ENCODE data around the gene ZNF672. TPM values are rescaled to one million over a fixed set of nuclear protein-coding genes. Genes with fewer than 3 reads are reported as not detected.
A peak's percentile ranks its signal among the peaks of the same experiment; 100 is the strongest.

ZNF672 gene
- total and polyA plus RNA-seq, 2 of the 13 experiments (the other 11 are each of a cell fraction or from before 2014, with no cell fraction given), result 17.2 to 22.9 TPM

DNA sequence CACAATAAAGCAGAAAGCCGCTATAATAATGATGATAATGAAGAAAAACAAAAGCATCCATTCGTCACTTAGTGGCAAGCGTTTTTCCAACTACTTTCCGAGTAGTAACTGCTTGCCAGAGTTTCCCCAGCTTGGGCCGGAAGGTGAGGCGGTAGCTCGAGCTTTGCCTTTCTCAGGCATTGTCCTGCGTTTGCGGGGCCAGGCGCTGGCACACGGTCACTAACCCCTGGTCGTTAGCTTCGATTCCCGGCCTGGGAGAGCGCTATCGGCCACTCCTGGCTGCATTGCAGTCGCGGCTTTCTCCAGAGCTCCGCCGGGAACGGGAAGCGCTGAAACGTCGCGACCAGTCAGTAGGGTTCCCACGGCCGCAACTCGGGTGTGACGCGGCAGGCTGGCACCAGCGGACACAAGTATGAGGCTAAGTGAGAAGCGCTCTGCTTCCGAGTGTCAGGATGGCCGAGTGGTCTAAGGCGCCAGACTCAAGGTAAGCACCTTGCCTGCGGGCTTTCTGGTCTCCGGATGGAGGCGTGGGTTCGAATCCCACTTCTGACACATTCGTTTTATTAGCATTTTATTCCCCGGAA is 35.5 kb downstream of the ZNF672 start (continued):
- TF ChIP-seq KAT7 (CRISPR knock-in tag; IDR thresholded peaks at IDR 0.05; ENCODE audit: borderline replicate concordance), result no peak; the same call in 1 of the 2 replicates
- TF ChIP-seq SCMH1 (CRISPR knock-in tag; IDR thresholded peaks at IDR 0.05; ENCODE audit: borderline replicate concordance), result no peak
- TF ChIP-seq NONO (IDR thresholded peaks at IDR 0.05), result no peak
- peak; percentile 82; the same call in 1 of the 2 replicates for TF ChIP-seq NONO (CRISPR knock-in tag; conservative IDR thresholded peaks at IDR 0.05)
- TF ChIP-seq ZFP82 (CRISPR knock-in tag; IDR thresholded peaks at IDR 0.05; ENCODE audit: borderline replicate concordance), result no peak
- TF ChIP-seq, protein P1, sequence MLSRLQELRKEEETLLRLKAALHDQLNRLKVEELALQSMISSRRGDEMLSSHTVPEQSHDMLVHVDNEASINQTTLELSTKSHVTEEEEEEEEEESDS (CRISPR knock-in tag; IDR thresholded peaks at IDR 0.05; ENCODE audit: borderline replicate concordance), result 0 out of 2 replicates have a peak, but pooled peaks have one; percentile 5
- TF ChIP-seq SIX1 (CRISPR knock-in tag; IDR thresholded peaks at IDR 0.05; ENCODE audit: borderline replicate concordance), result 0 out of 2 replicates have a peak, but pooled peaks have one; percentile 7
- TF ChIP-seq, protein P2, sequence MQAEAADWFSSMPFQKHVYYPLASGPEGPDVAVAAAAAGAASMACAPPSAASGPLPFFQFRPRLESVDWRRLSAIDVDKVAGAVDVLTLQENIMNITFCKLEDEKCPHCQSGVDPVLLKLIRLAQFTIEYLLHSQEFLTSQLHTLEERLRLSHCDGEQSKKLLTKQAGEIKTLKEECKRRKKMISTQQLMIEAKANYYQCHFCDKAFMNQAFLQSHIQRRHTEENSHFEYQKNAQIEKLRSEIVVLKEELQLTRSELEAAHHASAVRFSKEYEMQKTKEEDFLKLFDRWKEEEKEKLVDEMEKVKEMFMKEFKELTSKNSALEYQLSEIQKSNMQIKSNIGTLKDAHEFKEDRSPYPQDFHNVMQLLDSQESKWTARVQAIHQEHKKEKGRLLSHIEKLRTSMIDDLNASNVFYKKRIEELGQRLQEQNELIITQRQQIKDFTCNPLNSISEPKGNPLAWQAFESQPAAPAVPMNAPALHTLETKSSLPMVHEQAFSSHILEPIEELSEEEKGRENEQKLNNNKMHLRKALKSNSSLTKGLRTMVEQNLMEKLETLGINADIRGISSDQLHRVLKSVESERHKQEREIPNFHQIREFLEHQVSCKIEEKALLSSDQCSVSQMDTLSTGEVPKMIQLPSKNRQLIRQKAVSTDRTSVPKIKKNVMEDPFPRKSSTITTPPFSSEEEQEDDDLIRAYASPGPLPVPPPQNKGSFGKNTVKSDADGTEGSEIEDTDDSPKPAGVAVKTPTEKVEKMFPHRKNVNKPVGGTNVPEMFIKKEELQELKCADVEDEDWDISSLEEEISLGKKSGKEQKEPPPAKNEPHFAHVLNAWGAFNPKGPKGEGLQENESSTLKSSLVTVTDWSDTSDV (CRISPR knock-in tag; IDR thresholded peaks at IDR 0.05), result no peak
- TF ChIP-seq ZNF557 (CRISPR knock-in tag; IDR thresholded peaks at IDR 0.05), result no peak
- TF ChIP-seq IRF2 (CRISPR knock-in tag; IDR thresholded peaks at IDR 0.05), result 0 out of 2 replicates have a peak, but pooled peaks have one; percentile 55
- TF ChIP-seq ZSCAN29 (CRISPR knock-in tag; conservative IDR thresholded peaks at IDR 0.05), result no peak
- peak; percentile 20; the same call in 1 of the 2 replicates for TF ChIP-seq MAZ (IDR thresholded peaks at IDR 0.05; ENCODE audit: borderline replicate concordance, low read depth, low read length)
- TF ChIP-seq MAZ (CRISPR knock-in tag; IDR thresholded peaks at IDR 0.05; ENCODE audit: low read depth), result peak; percentile 28; the same call in 1 of the 2 replicates
- no peak for TF ChIP-seq ZNF253 (CRISPR knock-in tag; IDR thresholded peaks at IDR 0.05; ENCODE audit: borderline replicate concordance)
- no peak for TF ChIP-seq SIN3A (IDR thresholded peaks at IDR 0.05; ENCODE audit: borderline replicate concordance, low read depth, low read length)
- TF ChIP-seq GPBP1L1 (CRISPR knock-in tag; IDR thresholded peaks at IDR 0.05), result no peak
- no peak for TF ChIP-seq HNF1A (IDR thresholded peaks at IDR 0.05; ENCODE audit: low read depth)
- no peak; the same call in 1 of the 2 replicates for TF ChIP-seq HNF1A (CRISPR knock-in tag; IDR thresholded peaks at IDR 0.05; ENCODE audit: borderline replicate concordance)
- no peak for TF ChIP-seq NR2F6 (IDR thresholded peaks at IDR 0.05)
- no peak; the same call in 1 of the 2 replicates for TF ChIP-seq NR2F6 (CRISPR knock-in tag; IDR thresholded peaks at IDR 0.05)
- no peak for TF ChIP-seq TSC22D2 (CRISPR knock-in tag; IDR thresholded peaks at IDR 0.05; ENCODE audit: borderline replicate concordance)

All from HepG2 (cell line).